SU-DHL-6 (cell line): Measurements from ENCODE around the gene ZNF821.

ENCODE experiments used
- CTCF ChIP-seq: fragments of 200-600 bp; sonication (generic); IDR thresholded peaks from one replicate; pipeline ENCODE4 v1.5.1; 2017; ENCODE audit warnings: antibody characterized with exemption, mild to moderate bottlenecking, low read length, moderate library complexity; ENCODE audit not compliant: insufficient read depth, poor library complexity, severe bottlenecking
- EZH2phosphoT487 ChIP-seq: fragments of 200-600 bp; sonication (generic), shearing (Covaris generic); conservative IDR thresholded peaks from 2 replicates; pipeline ENCODE4 v1.6.1; 2018; ENCODE audit warnings: mild to moderate bottlenecking, antibody characterized with exemption, low read length, moderate library complexity, mixed read lengths

- TF ChIP-seq CTCF, result no peak
- no peak for TF ChIP-seq EZH2phosphoT487
These were observed 13.2 kb downstream of the ZNF821 start for GRCh38 chr16:71870818-71871217.
